Thyroid gland (tissue), 4 donors: ENCODE results near the gene IFTAP.

ENCODE experiments used
- CTCF ChIP-seq, 6 experiments: fragments of 200-600 bp in 3 of 6; fragments of 450-650 bp in 3 of 6; sonication (generic) in 3 of 6; IDR thresholded peaks; one replicate each; pipeline ENCODE4 v1.5.1; 2016 to 2019; ENCODE audit warnings: antibody characterized with exemption in 6 of 6, mild to moderate bottlenecking in 2 of 6, inconsistent platforms in 1 of 6, moderate library complexity in 1 of 6
- POLR2A ChIP-seq, 2 donors: fragments of 450-650 bp; IDR thresholded peaks; one replicate each; pipeline ENCODE4 v1.6.1; 2017; ENCODE audit warnings: antibody characterized with exemption in 2 of 2, mild to moderate bottlenecking in 2 of 2, moderate library complexity in 1 of 2

- no peak for TF ChIP-seq POLR2A (IDR thresholded peaks at IDR 0.05)
- no peak for TF ChIP-seq CTCF (IDR thresholded peaks at IDR 0.05)
These were observed 33.2 kb downstream of the IFTAP start for GRCh38 chr11:36627471-36627870.
